ENCODE results near the gene GRB2. TPM values are rescaled to one million over a fixed set of nuclear protein-coding genes. Genes with fewer than 3 reads are reported as not detected.
"Not testable (repeated sequence)": the region's sequence is repeated elsewhere in the genome, so short reads cannot be mapped to it uniquely, and the experiment has no call there.

Gene GRB2
- total RNA-seq, 2 donors from 2014 or later, result 120 to 144 TPM

DNA sequence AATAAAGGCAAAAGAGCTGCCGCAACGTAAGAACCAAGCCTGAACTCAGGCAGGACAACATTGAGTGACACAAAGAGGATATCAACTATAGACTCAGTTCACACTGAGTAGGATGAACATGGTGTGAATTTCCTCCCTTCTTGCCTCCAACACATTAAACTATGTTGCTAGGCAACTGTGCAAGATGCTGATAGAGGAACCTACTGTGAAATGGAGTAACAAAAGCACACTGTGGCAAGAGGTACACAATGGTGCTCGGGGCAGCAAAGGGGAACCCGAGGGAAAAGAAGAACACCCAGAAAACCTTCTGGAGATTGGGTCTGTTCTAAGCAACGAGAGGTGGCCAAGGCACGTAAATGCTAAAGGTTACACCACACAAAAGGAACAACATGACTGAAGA is 34.1 kb downstream of the GRB2 start:
- ATAC-seq (ENCODE audit: insufficient number of reproducible peaks, low FRiP score, low read depth) (no peak), DNase-seq (ENCODE audit: low spot score) (no peak)
- no peaks in the 10 kb centered on the region for H3K9me3 ChIP-seq
- peak overlapping the region; percentile 63 to 79 for H3K27ac ChIP-seq
- no peak overlapping the region for H3K4me3 ChIP-seq
- H3K27me3 ChIP-seq (replicated peaks; ENCODE audit: insufficient read depth), result no peaks in the 10 kb centered on the region
- peaks cover 27 to 63% of the 10 kb centered on the region in 2 donors for H3K4me1 ChIP-seq (ENCODE audit: control insufficient read depth in 1 of 2, low read depth in 2 of 2)
- no peak for TF ChIP-seq CTCF (IDR thresholded peaks at IDR 0.05)
- no peaks in the 10 kb centered on the region for H3K36me3 ChIP-seq

- Histone ChIP-seq H3K27ac (peak overlapping the region; percentile 63 to 79), H3K9me3 (no peaks in the 10 kb centered on the region), H3K36me3 (no peaks in the 10 kb centered on the region), H3K4me1 (ENCODE audit: control insufficient read depth in 1 of 2, low read depth in 2 of 2) (peaks cover 31 to 72% of the 10 kb centered on the region in 2 donors), H3K4me3 (peak overlapping the region; percentile 30), H3K27me3 (replicated peaks; ENCODE audit: insufficient read depth) (no peaks in the 10 kb centered on the region)
- no peak for TF ChIP-seq CTCF (IDR thresholded peaks at IDR 0.05)
- DNase-seq (ENCODE audit: low spot score), result peak; percentile 33
- ATAC-seq (ENCODE audit: insufficient number of reproducible peaks, low FRiP score, low read depth), result no peak
These were observed 35.1 kb downstream of the GRB2 start for GRCh38 chr17:75370286-75370915.

GRCh38 chr17:75367838-75368789 is 37.4 kb downstream of the GRB2 start:
- H3K36me3 ChIP-seq; H3K9me3 ChIP-seq; ATAC-seq (ENCODE audit: insufficient number of reproducible peaks, low FRiP score, low read depth); H3K4me3 ChIP-seq; DNase-seq (ENCODE audit: low spot score); H3K27me3 ChIP-seq (replicated peaks; ENCODE audit: insufficient read depth): not testable (repeated sequence)
- Histone ChIP-seq H3K4me1 (ENCODE audit: control insufficient read depth in 1 of 2, low read depth in 2 of 2) (peaks cover 35 to 95% of the 10 kb centered on the region in 2 donors), H3K27ac (peak overlapping the region; percentile 63 to 79)

GRCh38 chr17:75367312-75367711 is 38.2 kb downstream of the GRB2 start:
- DNase-seq (ENCODE audit: low spot score) (no peak), ATAC-seq (ENCODE audit: insufficient number of reproducible peaks, low FRiP score, low read depth) (no peak)
- Histone ChIP-seq H3K9me3 (no peaks in the 10 kb centered on the region), H3K27ac (no peak overlapping the region), H3K4me3 (no peak overlapping the region), H3K27me3 (replicated peaks; ENCODE audit: insufficient read depth) (no peaks in the 10 kb centered on the region), H3K4me1 (ENCODE audit: control insufficient read depth in 1 of 2, low read depth in 2 of 2) (peaks cover 41 to 100% of the 10 kb centered on the region in 2 donors), H3K36me3 (no peaks in the 10 kb centered on the region)
- no peak for TF ChIP-seq CTCF (IDR thresholded peaks at IDR 0.05)

DNA sequence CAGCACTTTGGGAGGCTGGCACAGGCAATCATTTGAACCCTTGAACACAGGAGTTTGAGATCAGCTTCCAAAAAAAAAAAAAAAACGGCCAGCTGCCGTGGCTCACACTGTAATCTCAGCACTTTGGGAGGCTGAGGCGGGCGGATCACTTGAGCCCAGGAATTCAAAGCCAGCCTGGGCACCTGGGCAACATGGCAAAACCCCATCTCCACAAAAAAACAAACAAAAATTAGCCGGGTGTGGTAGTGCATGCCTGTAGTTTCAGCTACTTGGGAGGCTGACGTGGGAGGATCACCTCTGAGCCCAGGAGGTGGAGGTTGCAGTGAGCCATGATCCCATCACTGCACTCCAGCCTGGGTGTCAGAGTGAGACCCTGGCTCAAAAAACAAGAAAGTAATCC is 39.0 kb downstream of the GRB2 start:
- H3K36me3 ChIP-seq, result no peaks in the 10 kb centered on the region
- no peak for DNase-seq (ENCODE audit: low spot score)
- no peak for TF ChIP-seq CTCF (IDR thresholded peaks at IDR 0.05)
- H3K27me3 ChIP-seq (replicated peaks; ENCODE audit: insufficient read depth), result no peaks in the 10 kb centered on the region
- H3K9me3 ChIP-seq, result no peaks in the 10 kb centered on the region
- no peak overlapping the region for H3K27ac ChIP-seq
- H3K4me1 ChIP-seq (ENCODE audit: control insufficient read depth in 1 of 2, low read depth in 2 of 2), result peaks cover 34 to 96% of the 10 kb centered on the region in 2 donors
- H3K4me3 ChIP-seq, result no peak overlapping the region
- no peak for ATAC-seq (ENCODE audit: insufficient number of reproducible peaks, low FRiP score, low read depth)

All from thoracic aorta (tissue), 2 donors.